Subcutaneous adipose tissue (tissue), 4 donors: ENCODE measurements around the gene LSG1. TPM values are rescaled to one million over a fixed set of nuclear protein-coding genes. Genes with fewer than 3 reads are reported as not detected.

Experiments used
- CTCF ChIP-seq: fragments of 450-650 bp; IDR thresholded peaks from one replicate; pipeline ENCODE4 v1.5.1; 2016; ENCODE audit warnings: low read depth, mild to moderate bottlenecking, control low read depth, antibody characterized with exemption, moderate library complexity
- total RNA-seq, 4 donors: library from RNA; depleted of rRNA; stranded (reverse); fragments of >200 nt; gene quantifications; one replicate each; pipeline ENCODE4 v1.1.0, GENCODE V29; 2016

LSG1 gene
- total RNA-seq, 4 donors from 2014 or later = 27.5 to 49.9 (median 38.9) TPM

- TF ChIP-seq CTCF = no peak
These were observed 41.5 kb upstream of the LSG1 start for GRCh38 chr3:194713299-194714136.

GRCh38 chr3:194711913-194712312 lies 39.9 kb upstream of the LSG1 start:
- TF ChIP-seq CTCF = no peak

GRCh38 chr3:194711286-194711685 lies 39.3 kb upstream of the LSG1 start:
- TF ChIP-seq CTCF = no peak

- no peak for TF ChIP-seq CTCF
These were observed 35.2 kb upstream of the LSG1 start for GRCh38 chr3:194707147-194707540.

GRCh38 chr3:194705761-194706160 lies 33.8 kb upstream of the LSG1 start:
- no peak for TF ChIP-seq CTCF

- no peak for TF ChIP-seq CTCF
These were observed 33.2 kb upstream of the LSG1 start for GRCh38 chr3:194705227-194705626.

- no peak for TF ChIP-seq CTCF
These were observed 30.6 kb upstream of the LSG1 start for GRCh38 chr3:194702545-194702944.
